GM04504 (cell line): ENCODE results near the gene KIF1B.
A peak's percentile ranks its signal among the peaks of the same experiment; 100 is the strongest.

Experiments
- DNase-seq: peaks from one replicate; pipeline ENCODE4 v3.0.0-alpha.2; 2012; ENCODE audit warnings: low read depth

Gene KIF1B, protein sequence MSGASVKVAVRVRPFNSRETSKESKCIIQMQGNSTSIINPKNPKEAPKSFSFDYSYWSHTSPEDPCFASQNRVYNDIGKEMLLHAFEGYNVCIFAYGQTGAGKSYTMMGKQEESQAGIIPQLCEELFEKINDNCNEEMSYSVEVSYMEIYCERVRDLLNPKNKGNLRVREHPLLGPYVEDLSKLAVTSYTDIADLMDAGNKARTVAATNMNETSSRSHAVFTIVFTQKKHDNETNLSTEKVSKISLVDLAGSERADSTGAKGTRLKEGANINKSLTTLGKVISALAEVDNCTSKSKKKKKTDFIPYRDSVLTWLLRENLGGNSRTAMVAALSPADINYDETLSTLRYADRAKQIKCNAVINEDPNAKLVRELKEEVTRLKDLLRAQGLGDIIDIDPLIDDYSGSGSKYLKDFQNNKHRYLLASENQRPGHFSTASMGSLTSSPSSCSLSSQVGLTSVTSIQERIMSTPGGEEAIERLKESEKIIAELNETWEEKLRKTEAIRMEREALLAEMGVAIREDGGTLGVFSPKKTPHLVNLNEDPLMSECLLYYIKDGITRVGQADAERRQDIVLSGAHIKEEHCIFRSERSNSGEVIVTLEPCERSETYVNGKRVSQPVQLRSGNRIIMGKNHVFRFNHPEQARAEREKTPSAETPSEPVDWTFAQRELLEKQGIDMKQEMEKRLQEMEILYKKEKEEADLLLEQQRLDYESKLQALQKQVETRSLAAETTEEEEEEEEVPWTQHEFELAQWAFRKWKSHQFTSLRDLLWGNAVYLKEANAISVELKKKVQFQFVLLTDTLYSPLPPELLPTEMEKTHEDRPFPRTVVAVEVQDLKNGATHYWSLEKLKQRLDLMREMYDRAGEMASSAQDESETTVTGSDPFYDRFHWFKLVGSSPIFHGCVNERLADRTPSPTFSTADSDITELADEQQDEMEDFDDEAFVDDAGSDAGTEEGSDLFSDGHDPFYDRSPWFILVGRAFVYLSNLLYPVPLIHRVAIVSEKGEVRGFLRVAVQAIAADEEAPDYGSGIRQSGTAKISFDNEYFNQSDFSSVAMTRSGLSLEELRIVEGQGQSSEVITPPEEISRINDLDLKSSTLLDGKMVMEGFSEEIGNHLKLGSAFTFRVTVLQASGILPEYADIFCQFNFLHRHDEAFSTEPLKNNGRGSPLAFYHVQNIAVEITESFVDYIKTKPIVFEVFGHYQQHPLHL (N-terminal part only)

DNA sequence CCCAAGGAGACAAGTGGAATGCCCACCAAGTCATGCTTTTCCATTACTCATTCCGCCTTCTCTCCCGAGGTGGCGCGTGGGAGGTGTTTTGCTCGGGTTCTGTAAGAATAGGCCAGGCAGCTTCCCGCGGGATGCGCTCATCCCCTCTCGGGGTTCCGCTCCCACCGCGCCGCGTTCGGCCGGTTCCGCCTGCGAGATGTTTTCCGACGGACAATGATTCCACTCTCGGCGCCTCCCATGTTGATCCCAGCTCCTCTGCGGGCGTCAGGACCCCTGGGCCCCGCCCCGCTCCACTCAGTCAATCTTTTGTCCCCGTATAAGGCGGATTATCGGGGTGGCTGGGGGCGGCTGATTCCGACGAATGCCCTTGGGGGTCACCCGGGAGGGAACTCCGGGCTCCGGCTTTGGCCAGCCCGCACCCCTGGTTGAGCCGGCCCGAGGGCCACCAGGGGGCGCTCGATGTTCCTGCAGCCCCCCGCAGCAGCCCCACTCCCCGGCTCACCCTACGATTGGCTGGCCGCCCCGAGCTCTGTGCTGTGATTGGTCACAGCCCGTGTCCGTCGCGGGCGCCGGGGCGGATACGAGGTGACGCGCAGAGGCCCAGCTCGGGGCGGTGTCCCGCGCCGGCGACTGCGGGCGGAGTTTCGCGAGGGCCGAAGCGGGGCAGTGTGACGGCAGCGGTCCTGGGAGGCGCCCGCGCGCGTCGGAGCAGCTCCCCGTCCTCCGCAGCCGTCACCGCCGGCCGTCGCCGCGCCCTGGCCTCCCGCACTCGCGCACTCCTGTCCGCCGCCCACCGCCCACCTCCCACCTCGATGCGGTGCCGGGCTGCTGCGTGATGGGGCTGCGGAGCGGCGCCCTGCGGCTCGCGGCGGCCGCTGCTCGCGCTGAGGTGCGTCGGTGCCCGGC, at the start of gene KIF1B:
Gene KIF1B, plus strand, starts transcription at position 666 of the 906 bp plus-strand sequence. CDS start 21,759 bp downstream, outside the sequence.
- peak; percentile 97 for DNase-seq

- DNase-seq, result no peak
These were observed 49.4 kb upstream of the KIF1B start for GRCh38 chr1:10160907-10161490.

DNA sequence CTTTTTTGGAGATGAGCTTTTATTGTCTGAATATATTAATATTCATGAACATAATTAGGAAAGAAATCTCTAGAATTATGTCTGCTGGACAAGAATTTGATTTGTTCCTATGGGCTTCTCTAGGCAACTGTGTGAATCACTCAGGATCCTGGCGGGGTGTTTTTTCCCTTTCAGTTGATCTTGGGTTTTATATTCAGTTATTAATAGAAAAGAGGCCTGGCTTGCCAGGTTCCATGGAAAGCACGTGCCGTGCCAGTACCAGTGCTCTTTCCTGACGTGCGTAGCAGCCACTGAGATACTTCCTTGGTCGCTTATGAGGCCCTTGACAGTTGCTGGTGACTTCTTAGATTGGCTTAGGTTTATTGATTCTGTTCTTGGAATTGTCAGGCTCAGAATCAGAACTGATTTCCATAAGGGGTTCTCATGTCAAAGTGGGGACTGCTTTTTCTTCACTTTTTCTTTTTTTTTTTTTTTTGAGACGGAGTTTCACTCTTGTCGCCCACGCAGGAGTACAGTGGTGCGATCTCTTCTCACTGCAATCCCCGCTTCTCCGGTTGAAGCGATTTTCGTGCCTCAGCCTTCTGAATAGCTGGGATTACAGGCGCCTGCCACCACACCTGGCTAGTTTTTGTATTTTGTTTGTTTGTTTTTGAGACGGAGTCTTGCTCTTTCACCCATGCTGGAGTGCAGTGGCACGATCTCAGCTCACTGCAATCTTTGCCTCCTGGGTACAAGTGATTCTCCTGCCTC, 48.7 kb upstream of the KIF1B start:
- no peak for DNase-seq

- no peak for DNase-seq
These were observed 41.4 kb upstream of the KIF1B start for GRCh38 chr1:10168912-10169514.

GRCh38 chr1:10170239-10170574, 40.2 kb upstream of the KIF1B start:
- no peak for DNase-seq

- DNase-seq, result no peak
These were observed 39.1 kb upstream of the KIF1B start for GRCh38 chr1:10171105-10171767.

DNA sequence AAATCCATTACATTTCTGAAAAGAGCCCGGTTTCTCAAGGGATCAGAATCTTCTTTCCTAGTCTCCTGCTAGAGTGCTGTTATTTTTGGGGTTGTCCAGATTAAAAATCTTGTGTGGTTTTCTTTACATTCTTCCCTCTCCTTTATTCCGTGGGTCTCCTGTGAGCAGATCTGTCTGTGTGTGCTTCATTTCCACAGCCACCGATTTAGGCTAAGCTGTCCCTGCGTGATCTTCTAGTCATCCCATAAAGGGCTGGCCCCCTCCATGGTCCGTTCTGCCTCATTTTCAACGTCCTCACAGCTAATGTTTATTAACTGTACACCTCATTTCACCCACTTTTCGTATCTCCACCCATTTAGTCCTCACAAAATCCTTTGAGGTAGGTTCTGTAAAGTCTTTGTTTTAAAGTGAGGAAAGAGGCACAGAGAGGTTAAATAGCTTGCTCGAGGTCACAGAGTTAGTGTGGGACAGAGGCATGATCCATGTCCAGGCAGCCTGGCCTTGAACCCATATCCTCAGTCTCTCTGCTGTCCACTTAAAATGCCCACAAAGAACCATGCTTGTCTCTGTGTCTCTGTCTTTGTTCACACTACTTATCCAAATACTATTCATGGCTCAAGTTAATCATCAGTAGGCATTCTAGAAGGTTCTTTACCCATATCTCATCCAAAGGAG, 38.2 kb upstream of the KIF1B start:
- DNase-seq, result no peak

GRCh38 chr1:10173582-10173981, 36.8 kb upstream of the KIF1B start:
- DNase-seq, result no peak

GRCh38 chr1:10177876-10178275, 32.5 kb upstream of the KIF1B start:
- DNase-seq, result no peak

- no peak for DNase-seq
These were observed 31.6 kb upstream of the KIF1B start for GRCh38 chr1:10178597-10179405.

DNA sequence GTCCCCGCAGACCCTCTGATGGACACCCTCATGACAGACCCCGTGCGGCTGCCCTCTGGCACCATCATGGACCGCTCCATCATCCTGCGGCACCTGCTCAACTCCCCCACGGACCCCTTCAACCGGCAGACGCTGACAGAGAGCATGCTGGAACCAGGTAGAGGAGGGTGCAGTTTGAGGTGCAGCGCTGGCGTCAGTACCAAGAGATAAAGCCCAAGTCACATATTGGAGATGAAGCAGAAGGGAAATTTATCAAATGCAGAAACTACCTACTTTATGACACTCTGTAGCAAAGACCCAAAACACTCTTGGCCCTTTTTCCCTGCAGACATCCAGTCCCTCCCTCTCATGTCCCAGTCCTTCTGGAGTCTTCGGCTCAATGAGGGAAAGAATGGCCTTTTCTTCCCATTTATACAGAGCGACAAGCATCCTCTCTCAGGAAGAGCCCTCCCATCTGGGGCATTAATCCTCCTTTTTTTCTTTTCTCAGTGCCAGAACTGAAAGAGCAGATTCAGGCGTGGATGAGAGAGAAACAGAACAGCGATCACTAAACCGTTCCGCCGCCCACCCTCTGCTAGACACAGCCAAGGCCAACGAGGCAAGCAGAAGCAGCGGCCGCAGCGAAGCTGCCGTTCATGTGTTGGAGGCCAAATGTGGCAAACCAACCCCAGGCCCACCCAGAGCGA, 30.8 kb upstream of the KIF1B start:
- no peak for DNase-seq

DNA sequence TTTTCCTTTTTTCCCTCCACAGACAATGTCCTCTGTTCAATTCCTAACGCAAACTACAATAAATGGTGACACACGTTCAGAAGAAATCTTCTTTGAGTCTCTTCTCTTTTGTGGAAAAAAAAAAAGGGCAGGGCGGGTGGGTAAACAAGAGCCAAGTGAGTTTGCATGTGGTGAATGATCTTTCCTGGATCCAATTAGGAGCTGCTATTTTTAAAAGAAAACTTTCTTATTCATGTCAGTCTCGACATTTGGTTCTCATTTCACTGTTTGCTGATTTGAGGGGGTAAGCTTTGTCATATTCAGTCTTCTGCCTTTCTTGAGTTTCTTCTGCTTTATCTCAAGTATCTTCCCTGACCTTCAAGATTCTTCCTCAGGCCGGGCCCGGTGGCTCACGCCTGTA, 29.2 kb upstream of the KIF1B start:
- DNase-seq, result peak; percentile 38

DNA sequence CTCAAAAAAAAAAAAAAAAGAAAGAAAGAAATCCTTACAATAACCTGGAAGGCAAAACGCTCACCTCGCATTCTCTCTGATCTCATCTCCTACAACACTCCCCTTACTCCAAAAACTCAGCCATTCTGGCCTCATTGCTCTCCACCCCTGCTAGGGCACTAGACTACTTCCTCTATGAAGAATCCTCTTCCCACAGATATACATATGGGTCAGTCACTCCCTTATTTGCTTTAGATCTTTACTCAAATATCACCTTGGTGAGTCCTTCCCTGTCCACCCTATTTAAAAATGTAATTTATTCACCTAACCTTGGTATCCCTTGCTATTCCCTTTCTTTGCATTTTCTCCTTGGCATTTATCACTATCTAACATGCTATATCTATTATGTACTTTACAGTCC, 24.6 kb upstream of the KIF1B start:
- DNase-seq, result no peak

- DNase-seq, result peak; percentile 82
These were observed 23.9 kb upstream of the KIF1B start for GRCh38 chr1:10186331-10187025.

GRCh38 chr1:10187026-10187334, 23.4 kb upstream of the KIF1B start:
- DNase-seq, result no peak

- DNase-seq, result no peak
These were observed 22.2 kb upstream of the KIF1B start for GRCh38 chr1:10188133-10188650.

DNA sequence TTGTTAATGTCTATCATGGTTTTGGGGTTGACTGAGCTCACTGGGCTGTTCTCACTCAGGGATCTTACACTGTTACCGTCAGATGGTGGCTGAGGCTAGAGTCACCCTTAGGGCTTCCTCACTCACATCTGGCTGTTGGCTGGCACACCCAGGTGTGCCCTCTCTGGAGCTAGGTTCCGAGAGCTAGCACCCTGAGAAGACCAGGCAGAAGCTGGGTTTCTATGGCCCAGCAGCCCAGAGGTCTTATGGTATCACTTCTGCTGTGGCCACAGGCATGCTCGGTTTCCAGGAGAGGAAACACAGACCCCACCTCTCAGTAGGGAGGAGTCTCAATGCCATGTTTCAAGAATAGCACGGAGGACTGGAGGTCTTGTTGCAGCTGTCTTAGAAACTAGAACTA, 20.7 kb upstream of the KIF1B start:
- no peak for DNase-seq
